GM21390 (cell line): ENCODE measurements around the gene NFIX.

Experiments
- ATAC-seq: cut with Tn5 transposase; IDR thresholded peaks from one replicate; pipeline ENCODE4 v1.9.1; 2021; ENCODE audit not compliant: unreplicated experiment

Gene NFIX

DNA sequence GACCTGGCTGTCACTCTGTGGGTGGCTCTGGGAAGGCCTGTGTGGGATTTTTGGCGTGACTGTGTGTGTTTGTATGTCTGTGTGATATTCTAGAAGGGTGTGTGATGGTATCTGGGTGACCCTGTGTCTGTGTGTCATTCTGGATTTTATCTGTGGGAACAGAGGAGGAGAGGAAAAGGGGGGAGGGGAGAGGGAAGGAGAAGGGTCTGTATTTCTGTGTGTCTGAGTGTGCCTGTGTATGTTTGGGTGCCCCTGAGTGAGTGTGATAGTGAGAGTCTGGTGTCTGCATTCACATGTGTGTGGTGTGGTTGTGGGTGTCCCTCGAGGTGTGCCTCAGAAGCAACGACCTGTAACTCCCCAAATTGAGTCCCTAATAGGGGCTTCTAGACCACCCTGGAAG is 8.1 kb upstream of the NFIX start:
- ATAC-seq, result no peak

DNA sequence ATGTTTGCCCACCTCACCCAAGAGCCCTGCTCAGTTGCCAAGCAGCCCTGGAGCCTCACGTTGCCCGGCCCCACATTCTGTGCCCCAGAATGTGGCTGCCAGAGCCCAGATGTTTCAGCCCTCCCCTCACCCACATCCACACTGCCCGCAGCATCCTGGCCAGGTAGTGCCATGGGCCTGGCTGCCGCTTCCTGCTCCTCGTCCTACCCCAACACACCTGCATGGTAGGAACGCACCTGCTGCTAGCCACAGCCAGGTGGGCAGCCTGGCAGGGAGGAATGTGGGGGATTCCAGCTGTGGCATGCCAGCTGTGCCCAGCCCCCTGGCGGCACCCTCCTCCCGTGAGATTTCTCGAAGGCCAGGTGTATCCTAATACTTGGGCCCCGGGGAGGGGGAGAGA is 7.5 kb upstream of the NFIX start:
- ATAC-seq, result no peak

DNA sequence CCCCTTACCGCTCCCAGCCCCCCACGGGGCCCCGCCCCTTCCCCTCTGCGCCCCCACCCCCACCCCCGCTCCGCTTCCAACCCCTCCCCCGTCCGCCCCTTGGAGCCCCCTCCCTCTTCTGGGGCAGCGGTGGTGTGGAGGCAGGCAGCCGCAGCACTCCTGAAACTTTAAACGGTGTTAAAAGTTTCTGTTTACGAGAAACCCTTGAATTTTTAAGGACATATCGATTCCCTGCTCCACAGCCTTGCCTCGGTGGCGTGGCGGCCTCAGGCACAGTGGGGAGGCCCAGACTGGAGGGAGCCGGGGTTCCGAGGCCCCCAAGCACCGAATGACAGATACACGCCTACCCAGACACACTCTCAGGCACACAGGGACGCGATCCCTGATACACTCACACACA is 4.8 kb upstream of the NFIX start:
- ATAC-seq, result no peak

DNA sequence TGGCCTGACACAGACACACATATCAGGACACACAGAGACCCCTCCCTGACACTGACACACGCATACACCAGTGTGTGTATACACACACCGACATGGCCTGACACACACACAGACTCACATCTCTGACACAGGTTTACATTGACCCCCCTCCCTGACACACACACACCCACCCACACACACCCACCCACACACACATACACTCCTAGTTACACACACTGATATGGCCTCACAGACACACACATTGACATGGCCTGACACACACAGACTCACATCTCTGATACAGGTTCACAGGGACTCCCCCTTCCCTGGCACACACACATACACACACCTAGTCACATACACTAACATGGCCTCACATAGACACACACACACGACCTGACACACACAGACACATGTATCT is 4.4 kb upstream of the NFIX start:
- ATAC-seq, result no peak

- no peak for ATAC-seq
These were observed 4.0 kb upstream of the NFIX start for GRCh38 chr19:12991296-12991695.

DNA sequence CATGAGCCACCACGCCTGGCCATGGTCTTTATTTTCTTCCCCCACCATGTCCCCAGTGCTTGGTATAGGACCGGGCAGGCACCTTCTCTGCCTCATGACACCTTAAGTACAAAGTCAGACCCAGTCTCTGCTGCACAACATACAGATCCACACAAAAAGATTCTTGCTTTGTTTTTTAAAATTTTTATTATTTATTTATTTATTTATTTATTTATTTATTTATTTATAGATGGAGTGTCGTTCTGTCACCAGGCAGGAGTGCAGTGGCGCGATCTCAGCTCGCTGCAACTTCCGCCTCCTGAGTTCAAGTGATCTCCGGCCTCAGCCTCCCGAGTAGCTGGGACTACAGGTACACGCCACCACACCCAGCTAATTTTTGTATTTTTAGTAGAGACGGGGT is 2.5 kb upstream of the NFIX start:
- no peak for ATAC-seq

- no peak for ATAC-seq
These were observed 1.7 kb upstream of the NFIX start for GRCh38 chr19:12993562-12993961.

DNA sequence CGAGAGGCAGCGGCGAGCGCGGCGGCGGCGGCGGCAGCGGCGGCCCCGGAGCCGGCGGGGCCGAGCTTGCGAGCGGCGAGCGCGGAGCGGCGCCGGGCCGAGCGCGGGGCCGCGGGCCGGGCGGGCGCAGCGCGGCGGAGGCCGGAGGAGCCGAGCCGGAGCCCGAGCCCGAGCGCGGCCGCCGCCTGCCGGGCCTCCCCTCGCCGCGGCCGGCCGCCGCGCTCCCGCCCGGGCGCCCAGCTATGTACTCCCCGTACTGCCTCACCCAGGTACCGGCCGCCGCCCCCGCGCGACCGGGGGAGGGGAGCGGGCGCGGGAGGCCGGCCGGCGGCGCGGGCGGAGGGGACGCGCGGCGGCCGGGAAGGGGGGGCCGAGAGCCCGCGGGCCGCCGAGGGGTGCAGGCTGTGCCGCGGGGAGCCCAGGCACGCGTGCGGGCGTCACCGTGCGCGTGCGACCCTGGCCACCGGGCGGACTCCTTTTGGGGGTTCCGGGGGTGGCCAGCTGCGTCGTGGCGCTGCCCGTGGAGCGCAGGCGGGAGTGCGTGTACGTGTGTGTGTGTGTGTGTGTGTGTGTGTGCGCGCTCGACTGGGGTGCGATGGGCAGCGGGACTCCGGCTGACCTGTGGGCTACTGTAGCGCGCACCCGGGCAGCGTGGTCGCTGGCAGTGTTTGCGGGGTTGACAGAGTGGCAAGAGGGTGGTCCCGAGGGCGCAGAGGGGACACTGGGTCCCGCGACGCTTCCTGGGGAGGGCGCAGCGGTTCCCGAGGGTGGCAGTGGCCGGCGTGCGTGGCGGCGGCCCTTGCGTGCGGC is 526 bp downstream of the NFIX start:
- ATAC-seq, result no peak

GRCh38 chr19:12996406-12997094 is 1.3 kb downstream of the NFIX start:
- no peak for ATAC-seq

- no peak for ATAC-seq
These were observed 2.1 kb downstream of the NFIX start for GRCh38 chr19:12997179-12997966.

DNA sequence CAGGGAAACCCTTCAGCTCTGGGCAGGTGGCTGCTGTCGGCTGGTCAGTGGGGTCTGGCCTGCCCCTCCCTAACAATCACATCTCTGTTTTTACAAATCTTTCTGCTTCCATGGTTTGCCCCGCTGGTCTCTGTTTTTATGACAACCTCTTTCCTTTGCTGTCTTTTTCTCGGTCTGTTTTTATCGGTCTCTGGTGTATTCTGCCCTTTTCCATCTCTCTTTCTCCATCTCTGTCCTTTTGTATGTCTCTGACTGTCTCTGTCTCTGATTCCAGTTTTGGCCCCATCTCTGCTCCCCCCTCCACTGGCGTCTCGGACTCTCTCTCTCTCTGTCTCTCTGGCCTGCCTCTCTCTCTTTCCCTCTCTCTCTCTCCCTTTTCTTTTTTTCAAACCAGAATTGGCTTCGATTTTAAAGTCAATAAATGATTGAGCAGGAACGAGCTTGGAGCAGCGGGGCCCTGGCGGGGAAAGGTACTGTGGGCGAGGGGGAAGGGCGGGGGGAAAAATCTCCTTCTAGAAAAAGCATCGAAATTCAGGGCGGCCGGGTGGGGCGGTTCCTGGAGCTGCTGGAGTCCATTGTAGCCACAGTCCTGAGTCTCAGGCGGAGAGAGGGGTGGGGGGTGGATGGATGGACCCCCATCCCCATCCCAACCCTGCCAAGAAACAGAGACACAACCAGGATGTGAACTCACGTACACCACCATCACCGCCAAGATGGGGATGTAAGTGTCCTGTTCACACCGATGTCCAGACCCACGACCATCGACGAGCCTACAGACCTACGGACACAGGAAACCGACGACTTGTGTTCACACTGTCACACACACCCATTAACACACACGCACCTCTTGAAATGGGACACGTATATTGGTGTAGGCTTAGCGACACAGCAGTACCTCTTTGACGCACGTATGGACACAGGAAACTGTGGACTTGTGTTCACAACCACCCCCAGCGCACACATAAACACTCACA is 3.0 kb downstream of the NFIX start:
- ATAC-seq, result no peak

DNA sequence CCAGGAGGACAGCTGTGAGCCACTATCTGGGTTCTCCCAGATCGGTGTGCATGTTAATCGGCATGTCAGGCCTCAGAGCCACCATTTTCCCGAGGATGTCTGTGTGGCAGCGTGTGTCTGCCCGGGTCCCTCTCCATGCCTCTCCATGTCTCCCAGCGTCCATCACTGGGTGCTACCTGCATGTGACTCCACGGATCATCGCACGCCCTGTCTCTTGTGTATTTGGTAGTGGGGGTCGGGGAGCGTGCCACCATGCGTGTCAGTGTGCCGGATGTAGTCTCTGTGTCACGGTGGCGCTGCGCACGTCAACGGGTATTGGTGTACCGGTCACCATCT is 5.9 kb downstream of the NFIX start:
- ATAC-seq, result no peak

DNA sequence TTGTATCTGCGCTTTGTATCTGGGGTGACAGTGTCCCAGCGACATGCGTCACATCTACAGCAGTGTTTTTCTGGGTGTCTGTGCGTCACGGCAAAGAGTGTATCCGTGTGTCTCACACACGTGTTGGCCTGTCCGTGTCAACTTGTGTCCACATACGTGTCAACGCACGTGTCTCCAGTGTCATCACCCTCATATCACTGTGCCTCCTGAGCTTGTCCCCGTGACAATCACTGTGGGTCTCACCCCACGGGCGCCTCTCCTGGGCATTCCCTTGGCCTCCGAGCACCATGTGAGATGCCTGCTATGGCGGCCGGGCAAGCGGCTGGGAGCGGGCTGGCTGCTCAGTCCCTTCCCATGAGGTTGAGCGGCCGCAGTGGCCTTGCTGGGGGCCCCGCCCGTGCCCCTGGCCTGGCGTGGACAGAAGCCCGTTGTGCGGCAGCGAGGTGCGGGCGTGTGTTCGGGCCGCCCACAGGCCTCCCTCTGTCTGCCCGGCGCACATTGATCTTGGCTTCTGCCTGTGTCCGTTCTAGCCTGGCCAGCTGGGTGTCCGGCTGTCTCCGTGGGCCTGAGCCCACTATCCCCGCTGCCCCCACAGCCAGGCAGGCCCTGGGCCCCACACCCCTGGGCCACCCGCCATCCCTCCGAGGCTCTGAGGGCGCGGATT is 6.4 kb downstream of the NFIX start:
- ATAC-seq, result no peak

DNA sequence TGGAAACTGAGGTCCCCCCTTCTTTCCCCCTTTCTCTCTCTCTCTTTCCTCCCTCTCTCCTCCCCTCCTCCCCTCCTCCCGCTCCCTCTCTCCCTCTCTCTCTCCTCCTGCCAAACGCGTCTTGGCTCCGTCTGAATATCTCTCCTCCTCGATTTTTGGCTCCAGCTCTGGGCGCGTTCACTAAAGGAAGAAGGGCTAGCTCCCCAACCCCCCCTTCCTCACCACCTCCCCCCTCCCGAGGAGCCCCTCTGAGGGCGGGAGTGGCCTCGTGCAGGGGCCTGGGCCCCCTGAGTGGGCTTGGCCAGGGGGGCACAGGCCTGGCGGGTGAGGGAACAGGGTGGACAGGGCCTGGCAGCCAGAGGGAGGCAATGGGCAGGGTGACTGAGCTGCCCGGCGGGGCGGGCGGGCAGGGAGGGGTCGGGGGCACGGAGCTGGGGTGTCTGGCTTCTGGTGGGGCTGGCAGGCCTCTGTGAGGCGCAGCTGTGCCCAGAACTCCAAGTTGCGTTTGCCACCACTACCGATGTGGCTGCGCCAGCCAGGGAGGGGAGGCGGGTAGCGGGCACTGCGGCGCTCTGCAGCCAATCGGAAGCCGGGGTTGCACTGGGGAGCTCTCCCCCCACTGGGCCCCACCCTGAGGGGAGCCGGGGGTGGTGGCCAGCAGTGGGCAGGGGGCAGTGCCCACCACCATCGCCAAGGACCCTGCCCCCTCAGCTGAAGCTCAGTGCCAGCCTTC is 7.1 kb downstream of the NFIX start:
- no peak for ATAC-seq

DNA sequence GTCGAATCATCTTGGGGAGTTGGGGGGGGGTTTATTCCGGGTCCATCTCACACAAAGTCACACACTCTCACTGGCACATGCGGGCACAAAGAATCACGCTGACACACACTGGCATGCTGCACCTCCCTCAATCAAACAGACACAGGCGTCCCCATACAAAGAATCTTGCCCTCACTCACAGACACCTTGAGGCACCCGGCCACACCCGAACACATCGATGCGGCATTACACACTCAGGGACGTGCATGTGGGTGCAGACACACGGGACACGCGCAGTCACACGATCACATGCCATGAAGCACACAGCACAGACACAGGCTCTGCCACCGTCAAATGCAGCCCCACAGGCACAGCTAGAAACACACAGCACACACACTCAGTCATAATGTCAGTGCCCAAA is 7.8 kb downstream of the NFIX start:
- ATAC-seq, result no peak

- ATAC-seq, result no peak
These were observed 9.0 kb downstream of the NFIX start for GRCh38 chr19:13004273-13004672.

GRCh38 chr19:13005253-13005652 is 10.0 kb downstream of the NFIX start:
- no peak for ATAC-seq

GRCh38 chr19:13005861-13006370 is 10.6 kb downstream of the NFIX start:
- no peak for ATAC-seq
